GM21381 (cell line): ENCODE measurements around the gene OMP.
"Not testable (repeated sequence)": the region's sequence is repeated elsewhere in the genome, so short reads cannot be mapped to it uniquely, and the experiment has no call there.

Experiments used
- ATAC-seq: cut with Tn5 transposase; IDR thresholded peaks from one replicate; pipeline ENCODE4 v1.9.1; 2021; ENCODE audit warnings: mild to moderate bottlenecking, moderate library complexity; ENCODE audit not compliant: unreplicated experiment

The OMP gene, protein sequence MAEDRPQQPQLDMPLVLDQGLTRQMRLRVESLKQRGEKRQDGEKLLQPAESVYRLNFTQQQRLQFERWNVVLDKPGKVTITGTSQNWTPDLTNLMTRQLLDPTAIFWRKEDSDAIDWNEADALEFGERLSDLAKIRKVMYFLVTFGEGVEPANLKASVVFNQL

DNA sequence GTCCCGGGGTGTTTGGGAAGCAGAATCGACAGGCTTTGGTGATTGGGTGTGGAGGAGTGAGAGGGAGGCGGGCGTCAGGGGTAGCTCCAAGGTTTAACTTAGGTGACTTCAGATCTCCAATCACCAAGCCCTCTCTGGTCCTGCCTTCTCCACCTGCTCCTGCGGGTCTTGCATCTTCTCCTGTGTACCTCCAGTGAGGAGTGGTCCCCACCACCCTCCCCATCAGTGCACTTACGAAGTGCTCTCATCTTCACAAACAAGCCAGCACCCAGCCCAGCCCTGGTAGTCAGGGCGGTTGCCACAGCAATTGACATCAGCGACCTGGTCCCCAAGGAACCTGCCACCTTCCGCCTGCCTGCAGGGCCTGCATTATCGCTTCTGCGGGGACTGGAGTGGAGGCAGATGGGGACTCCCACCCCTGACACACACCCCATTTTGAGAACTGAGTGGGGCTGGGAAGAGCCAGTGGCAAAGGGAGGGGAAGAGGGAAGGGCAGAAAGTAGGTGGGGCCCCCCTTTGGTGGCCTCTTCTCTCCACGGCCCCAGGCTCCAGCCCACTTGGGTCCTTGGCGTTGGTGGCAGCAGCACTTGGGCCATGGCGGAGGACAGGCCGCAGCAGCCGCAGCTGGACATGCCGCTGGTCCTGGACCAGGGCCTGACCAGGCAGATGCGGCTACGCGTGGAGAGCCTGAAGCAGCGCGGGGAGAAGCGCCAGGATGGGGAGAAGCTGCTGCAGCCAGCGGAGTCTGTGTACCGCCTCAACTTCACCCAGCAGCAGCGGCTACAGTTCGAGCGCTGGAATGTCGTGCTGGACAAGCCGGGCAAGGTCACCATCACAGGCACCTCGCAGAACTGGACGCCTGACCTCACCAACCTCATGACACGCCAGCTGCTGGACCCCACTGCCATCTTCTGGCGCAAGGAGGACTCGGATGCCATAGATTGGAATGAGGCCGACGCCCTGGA, at the start of gene OMP:
OMP (plus strand) TSS at position 595 of the 965 bp plus-strand sequence; CDS start at position 595, 0 bp downstream.
- ATAC-seq, result no peak

DNA sequence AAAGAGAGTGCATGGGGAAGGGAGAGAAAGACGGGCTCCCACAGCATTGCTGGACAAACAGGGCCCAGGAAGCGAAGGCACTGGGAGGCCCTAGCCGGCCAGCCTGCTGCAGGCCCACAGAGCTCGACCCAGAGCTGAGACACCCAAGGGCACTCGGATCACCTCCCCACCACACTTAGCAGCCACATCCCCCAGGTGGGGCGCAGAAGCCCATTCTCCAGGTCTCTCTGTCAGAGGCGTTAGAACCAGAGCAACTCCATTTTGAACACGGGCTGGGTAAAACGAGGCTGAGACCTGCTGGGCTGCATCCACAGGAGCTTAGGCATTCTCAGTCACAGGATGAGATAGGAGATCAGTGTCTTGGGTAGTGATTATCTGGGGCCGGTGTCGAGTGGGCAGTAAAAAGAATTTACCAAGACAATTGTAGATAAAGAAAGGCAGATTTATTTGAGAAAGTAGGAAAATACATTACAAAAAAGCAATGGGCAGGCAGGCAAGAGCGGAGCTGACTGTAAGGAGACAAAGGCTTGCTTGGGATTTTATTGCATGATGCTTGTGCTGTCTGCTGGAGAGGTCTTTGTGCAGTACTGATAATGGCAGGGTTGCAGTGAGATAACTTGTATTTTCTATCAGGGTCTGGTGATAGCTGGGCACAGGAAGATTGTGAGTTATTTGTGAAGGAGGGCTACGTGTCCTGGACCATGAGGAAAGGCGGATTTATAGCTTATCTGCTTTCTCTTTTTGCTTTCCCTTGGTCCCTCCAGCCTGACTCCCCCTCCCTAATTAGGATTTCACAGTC, 49.2 kb upstream of the OMP start:
- no peak for ATAC-seq

DNA sequence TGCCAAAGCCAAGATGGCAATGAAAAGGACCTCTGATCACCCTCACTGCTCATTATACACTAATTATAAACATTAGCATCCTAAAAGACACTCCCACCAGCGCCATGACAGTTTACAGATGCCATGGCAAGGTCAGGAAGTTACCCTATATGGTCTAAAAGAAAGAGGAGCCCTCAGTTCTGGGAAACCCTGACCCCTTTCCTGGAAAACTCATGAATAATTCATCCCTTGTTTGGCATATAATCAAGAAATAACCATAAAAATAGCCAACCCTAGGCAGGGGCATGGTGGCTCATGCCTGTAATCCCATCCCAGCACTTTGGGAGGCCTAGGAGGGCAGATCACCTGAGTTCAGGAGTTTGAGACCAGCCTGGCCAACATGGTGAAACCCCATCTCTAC, 48.6 kb upstream of the OMP start:
- no peak for ATAC-seq

DNA sequence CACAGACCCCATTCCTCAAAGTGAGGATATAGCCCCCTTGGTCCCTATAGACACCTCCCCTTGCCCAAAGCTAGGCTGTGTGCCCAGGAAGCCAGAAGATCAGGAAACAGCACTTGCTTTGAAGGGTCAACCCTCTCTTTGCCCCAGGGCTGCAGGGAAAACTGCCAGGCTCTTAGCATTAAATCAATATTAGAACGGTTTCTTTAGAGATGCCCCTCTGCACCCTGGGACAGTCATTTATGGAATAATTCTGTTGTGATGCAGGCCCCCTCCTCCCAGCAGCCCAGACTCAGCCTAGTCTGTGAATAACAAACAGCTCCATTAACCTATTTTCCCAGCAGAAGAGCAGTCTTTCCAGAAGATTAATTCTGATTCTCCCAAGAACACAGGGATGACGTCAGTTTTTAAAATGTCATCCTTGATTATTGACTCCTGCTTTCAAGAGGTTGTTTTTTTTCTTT, 47.5 kb upstream of the OMP start:
- ATAC-seq, result no peak

DNA sequence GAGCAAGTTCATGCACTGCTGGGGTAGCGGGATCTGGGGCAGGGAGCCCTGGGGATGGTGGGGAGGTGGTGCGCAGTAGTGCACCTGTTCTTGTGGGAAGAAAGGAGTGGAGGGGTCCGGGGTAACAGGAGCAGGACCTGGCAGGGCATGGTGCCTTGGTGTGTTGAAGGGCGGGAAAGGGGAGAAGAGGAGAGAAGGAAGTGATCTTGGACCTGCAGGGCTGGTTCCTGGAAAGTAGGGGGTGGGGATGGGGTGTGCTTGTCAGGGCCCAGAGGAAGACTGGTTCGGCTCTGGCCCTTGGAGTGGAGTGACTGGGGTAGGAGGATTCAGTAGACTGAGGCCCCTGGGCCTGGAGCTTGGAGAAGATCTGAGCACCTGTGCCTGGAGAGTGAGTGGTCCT, 46.7 kb upstream of the OMP start:
- no peak for ATAC-seq

DNA sequence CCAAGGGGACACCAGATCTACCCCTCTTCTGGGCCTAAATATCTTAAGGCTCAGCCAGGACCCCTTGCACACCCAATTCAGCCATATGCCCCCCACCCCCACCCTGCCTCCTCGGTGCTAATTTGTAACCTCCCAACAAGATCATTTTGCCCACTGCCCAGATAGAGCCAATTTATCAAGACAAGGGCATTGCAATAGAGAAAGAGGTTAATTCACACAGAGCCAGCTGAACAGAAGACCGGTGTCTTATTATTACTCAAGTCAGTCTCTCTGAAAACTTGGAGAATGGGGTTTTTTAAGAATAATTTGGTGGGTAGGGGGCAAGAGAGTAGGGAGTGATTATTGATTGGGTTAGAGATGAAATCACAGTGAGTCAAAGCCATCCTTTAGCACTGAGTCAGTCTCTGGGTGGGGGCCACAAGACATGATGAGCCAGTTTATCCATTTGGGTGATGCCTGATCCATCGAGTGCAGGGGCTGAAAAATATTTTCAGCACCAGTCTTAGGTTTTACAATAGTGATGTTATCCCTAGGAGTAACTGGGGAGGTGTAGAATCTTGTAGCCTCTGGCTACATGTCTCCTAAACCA, 45.7 kb upstream of the OMP start:
- ATAC-seq, result no peak

DNA sequence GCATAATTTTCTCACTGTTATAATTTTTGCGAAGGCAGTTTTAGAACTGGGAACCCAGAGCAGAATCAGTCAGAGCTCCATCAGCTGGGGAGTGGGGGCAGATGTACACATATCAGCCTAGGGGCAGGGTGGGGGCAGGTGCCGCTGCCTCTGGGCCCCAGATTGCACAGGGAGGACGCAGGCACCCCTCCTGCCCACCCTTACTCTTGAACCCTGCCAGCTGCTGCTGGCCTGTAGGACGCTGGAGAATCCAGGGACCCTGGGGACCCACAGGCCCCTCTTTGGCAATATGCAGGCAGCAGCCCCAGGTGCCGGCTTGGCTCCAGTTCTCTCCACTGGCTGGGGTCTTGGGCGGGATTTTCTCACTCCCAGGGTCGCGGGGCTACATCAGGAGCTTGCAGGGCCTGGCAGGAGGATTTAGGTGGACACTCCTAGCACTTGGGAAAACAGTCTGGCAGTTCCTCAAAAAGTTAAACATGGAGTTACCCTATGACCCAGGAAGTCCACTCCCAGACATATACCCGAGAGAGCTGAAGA, 44.6 kb upstream of the OMP start:
- no peak for ATAC-seq

DNA sequence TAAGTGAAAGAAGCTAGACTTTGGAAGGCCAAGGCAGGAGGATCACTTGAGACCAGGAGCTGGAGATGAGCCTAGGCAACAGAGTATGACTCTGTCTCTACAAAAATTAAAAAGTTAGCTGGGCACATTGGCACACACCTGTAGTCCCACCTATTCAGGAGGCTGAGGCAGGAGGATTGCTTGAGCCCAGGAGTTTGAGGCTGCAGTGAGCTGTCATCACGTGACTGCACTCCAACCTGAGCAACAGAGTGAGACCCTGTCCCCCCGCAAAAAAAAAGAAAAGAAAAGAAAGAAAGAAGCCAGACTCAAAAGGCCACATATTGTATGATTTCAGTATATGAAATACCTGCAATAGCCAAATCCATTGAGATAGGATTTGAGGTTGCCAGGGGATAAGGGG, 43.7 kb upstream of the OMP start:
- no peak for ATAC-seq

DNA sequence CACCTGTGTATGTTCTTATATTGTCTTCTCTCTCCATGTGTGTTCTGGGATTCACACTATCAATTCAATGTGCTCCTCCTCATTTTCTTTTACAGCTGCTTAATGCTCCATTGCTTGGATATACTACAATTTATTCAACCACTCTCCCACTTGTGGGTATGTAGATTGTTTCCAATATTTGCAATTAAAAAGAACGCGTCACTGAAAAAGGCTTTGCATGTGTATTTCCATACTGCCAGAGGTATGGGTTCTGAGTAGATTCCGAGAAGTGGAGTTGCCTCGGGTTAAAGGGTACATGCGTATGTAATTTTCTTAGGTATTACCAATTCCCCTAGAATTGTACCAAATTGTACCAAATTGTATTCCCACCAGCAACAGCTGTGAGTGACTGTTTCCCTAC, 42.8 kb upstream of the OMP start:
- no peak for ATAC-seq

DNA sequence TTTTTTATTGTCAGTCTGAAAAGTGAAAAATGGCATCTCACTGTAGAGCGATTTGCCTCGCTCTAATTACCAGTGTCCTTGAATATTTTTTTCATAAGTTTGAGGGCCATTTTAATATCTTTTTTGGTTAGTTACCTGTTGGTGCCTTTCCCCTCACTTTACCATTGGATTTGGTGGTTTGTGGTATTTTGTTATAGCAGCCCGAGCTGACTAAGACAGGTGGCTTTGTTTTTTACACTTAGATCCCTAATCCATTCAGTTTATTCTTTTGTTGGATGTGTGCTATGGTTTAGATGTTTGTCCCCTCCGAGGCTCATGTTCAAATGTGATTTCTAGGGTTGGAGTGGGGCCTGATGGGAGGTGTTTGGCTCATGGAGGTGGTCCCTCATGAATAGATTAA, 42.4 kb upstream of the OMP start:
- ATAC-seq, result no peak

DNA sequence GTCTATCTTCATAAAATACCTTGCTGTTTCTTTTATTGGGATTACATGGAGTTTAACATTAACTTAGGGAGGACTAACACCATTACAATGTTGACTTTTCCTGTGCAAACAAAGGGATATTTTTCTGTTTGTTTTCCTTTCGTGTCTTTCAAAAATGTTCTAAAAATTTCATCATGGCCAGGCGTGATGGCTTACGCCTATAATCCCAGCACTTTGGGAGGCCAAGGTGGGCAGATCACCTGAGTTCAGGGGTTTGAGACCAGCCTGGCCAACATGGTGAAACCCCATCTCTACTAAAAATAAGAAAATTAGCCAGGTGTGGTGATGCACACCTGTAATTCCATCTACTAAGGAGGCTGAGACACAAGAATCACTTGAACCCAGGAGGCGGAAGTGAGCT, 41.4 kb upstream of the OMP start:
- not testable (repeated sequence) for ATAC-seq

DNA sequence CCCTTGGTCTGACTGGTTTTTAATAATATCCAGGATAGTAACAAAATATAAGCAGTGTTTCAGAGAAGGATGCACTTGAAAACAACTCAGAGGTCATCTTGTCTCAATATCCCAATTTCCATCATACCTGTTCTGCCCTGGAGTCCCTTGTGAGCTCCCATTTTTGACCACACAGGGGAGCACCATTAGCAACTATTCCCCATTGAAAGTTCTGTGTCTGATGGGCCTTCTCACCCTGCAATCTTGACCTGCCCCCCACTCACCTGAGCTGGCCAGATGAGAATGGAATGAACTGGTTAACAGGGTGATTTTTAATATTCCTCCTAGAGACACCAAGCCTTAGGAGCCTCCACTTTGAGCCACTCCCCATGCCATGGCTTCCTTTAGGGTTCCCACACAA, 39.7 kb upstream of the OMP start:
- no peak for ATAC-seq

DNA sequence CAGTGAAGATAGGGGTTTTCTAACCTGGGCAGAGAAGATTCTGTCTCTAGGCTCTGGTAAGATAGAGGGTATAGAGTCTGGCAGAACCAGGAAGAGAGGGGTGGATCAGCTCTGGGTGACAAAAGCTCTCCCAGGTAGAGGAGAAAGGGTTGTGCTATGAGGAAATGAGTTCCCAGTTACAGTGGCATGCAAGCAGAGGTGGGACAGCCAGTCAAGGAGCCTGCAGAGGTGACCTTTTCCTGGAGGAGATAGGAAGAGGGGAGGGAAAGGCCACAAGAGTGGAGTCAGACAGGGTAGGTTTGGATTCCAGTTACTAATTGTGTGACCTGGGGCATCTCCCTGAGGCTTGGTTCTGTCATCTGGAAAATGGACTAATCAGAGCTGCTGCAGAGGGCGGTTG, 39.2 kb upstream of the OMP start:
- ATAC-seq, result no peak

DNA sequence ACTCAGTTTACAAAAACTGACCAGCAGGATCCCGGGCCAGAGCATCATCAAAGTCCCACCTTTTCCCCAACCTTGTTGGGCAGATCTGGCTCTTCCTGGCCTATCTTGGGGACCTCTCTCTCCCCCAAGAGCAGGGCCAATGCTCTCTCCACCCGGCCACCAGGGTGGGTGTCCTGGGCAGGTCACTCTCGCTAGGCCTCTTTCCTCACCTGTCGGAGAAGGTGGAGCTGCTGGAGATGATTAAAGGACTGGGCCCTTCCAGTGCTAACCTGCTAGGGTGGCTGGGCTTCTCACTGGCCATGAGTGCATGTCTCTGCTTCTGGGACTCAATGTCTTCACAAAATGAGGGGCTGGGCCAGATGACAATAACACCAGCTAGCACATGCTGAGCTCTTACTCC, 38.8 kb upstream of the OMP start:
- ATAC-seq, result no peak

DNA sequence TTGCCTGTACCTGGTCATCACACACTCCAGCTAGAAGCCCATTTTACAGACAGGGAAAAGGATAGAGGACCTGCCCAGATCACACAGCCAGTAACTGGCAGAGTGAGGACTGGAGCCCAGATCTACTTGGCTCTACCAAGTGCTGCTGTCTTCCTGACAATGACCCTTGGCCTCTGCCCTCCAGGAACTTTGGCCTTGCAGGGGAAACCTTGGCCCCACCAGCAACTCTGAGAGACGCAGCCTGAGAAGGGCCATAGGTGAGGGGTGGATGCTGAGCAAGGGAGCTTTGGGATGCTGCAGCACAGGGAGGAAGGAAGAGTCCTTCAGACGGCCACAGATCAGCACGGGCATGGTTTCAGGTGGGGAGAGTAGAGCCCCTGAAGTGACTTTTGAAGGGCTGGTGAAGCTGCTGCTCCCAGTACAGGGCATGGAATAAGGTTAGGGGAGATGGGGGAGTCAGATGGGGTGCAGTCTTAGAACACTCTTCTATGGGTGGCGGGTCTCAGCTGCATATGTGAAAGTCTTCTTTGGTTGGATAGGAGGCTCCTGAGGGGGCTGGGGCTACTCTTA, 37.9 kb upstream of the OMP start:
- no peak for ATAC-seq

DNA sequence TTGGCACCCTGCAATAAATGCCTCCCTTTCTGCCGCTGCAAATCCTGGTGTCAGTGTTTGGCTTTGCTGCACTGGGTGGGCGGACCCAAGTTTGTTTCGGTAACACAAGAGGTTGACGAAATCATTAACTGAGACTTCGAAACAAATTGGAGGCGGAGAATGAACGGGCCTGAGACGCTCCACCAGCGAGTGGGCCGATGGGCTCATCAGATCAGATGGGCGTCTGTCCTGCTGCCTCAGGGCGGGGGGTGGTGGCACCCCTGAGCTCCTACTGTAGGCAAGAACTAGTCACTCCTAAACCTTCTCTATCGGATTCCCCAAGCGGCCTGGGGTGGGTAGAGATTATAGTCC, 36.8 kb upstream of the OMP start:
- ATAC-seq, result no peak

DNA sequence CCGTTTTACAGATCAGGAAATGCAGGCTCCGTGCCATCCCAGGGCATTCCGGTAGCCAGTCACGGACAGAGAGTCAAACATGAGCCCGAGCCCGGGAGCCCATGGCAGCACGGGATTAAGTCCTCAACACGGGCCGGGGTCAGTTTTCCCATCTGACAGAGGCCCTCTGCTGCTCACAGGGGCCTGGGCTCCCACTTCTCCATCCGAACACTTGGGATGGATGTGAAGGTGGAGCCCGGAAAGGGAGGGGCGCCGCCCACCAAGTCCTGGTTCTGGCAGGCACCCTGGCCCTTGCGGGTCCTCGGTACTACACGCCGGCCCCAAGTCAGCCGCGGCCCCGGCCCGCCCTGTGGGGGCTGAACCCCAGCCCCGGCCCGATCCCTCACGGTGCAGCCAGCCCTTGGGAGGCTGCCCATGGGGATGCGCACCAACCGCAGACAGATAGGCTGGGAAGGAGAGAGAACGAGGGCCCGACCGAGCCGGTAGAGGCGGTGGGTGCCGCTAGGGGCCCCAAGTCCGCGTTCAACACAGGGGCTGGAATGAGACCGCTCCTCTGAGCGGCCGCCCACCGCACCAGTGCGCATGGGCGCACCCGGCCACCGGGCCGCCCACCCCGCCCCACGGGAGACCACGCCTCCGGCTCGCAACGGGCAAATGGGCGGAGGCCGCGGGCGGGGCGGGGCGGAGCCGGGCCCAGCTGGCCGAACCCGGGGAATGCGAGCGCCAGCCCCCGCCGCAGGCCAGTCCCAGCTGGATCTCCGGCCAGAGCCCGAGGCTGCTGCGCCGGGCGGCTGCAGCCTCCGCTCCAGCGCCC, 36.2 kb upstream of the OMP start, which contains the start of gene CAPN5:
CAPN5 (plus strand) TSS at position 743 of the 814 bp plus-strand sequence. CDS start 17,916 bp downstream, outside the sequence.
- peak; percentile 88 for ATAC-seq

DNA sequence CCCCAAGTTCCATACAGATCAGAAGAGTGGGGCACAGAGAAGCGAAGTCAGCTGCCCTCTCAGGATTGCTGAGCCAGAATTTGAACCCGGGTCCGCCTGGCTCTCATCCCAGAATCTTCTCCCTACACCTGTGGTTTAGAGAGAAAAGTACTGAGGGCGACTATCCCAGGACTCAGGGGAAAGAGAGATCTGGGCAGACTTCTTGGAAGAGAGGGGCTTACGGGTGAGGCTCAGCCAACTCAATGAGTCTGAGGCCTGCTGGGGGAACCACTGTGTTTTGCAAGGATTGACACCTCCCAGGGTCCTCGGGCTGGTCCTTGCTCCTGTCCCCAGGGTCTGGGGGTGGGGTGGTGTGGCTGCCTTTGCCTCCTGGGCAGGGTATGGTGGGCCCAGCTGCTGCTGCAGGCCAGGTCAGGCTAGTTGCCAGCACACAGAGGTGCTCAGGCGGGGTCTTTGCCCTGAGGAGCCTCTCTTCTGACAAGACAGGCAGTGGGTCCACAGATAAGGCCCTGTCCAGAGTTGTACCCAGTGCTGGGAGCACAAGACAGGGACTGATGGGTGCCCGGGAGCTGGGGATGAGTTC, 34.7 kb upstream of the OMP start:
- ATAC-seq, result no peak
